ENCODE results near the gene TSPEAR. TPM values are rescaled to one million over a fixed set of nuclear protein-coding genes. Genes with fewer than 3 reads are reported as not detected.

The TSPEAR gene
- total RNA-seq, 3 donors from 2014 or later (not counting 1 experiment from before 2014, with no cell fraction given), result not detected

DNA sequence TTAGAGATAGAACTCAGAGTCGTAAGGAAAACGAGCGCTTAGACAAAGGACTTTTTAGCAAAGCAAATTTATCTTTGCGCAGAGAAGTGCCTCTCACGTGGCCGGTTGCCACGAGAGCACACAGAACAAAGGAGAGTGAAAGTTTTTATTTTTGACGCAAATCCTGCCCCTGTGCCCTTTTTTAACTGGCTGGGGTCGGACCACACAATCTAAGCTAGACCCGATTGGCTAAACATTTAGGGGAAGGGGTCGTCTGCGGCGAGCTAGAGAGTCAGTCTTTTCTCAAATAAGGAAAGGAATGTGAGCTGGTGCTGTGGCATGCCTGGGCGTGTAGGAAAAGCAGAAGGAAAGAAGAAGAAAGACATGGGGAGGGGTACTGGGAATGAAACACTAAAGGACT lies 162.4 kb downstream of the TSPEAR start:
- no peak for ATAC-seq
- Histone ChIP-seq H3K36me3 (ENCODE audit: control insufficient read depth, insufficient read depth, low read length) (no peaks in the 10 kb centered on the region), H3K4me3 (ENCODE audit: low read length) (no peak overlapping the region), H3K27me3 (ENCODE audit: control insufficient read depth, insufficient read depth, low read length) (no peaks in the 10 kb centered on the region), H3K27ac (ENCODE audit: low read length) (no peak overlapping the region), H3K9me3 (ENCODE audit: control insufficient read depth, insufficient read depth, low read length) (peaks cover 6% of the 10 kb centered on the region), H3K4me1 (ENCODE audit: control insufficient read depth, insufficient read depth, low read length) (peaks cover 7% of the 10 kb centered on the region)
- peaks cover 0 to 6% of the 10 kb centered on the region in 2 donors for H3K27me3 Mint-ChIP-seq (ENCODE audit: low read depth in 2 of 2)
- intact Hi-C loops (cut with micrococcal nuclease), result no loop called here
- DNase-seq, result no peak
- H3K36me3 Mint-ChIP-seq, result peaks cover 17% of the 10 kb centered on the region
- no peak overlapping the region for H3K27ac Mint-ChIP-seq
- peaks cover 22 to 32% of the 10 kb centered on the region in 2 donors for H3K4me1 Mint-ChIP-seq
- no peak for TF ChIP-seq CTCF (IDR thresholded peaks at IDR 0.05)
- H3K4me3 Mint-ChIP-seq, result no peak overlapping the region
- WGBS (ENCODE audit: insufficient coverage), result 71% methylated on average over 14 of the region's 14 CpGs
- peaks cover 6 to 16% of the 10 kb centered on the region in 2 donors for H3K9me3 Mint-ChIP-seq

DNA sequence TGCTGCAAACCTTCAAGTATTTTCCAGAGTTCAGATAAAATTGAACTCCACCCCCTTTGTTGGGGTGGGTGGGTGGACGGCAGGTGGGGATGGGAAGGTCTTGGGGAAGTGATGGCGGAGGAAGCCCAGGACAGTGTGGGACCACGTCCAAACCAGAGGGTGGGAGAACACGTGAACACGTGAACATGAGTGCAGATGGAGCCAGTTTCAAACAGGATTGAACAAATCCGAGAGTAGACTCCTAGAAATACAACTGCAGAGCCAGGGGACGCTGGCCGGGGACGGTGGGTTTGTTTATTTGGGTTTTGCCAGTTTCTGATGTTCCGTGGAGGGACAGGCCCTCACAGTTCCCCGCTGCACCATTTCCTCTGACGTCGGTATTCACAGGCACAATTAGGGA lies 163.0 kb downstream of the TSPEAR start:
- Histone ChIP-seq H3K36me3 (ENCODE audit: control insufficient read depth, insufficient read depth, low read length) (no peaks in the 10 kb centered on the region), H3K4me1 (ENCODE audit: control insufficient read depth, insufficient read depth, low read length) (peaks cover 7% of the 10 kb centered on the region), H3K27me3 (ENCODE audit: control insufficient read depth, insufficient read depth, low read length) (no peaks in the 10 kb centered on the region), H3K4me3 (ENCODE audit: low read length) (no peak overlapping the region), H3K27ac (ENCODE audit: low read length) (no peak overlapping the region), H3K9me3 (ENCODE audit: control insufficient read depth, insufficient read depth, low read length) (peaks cover 6% of the 10 kb centered on the region)
- Mint-ChIP-seq H3K9me3 (peaks cover 6 to 16% of the 10 kb centered on the region in 2 donors), H3K36me3 (peaks cover 17% of the 10 kb centered on the region), H3K27ac (peak overlapping the region in 1 of 2 donors; percentile 87), H3K4me1 (peaks cover 22 to 32% of the 10 kb centered on the region in 2 donors), H3K27me3 (ENCODE audit: low read depth in 2 of 2) (peaks cover 0 to 6% of the 10 kb centered on the region in 2 donors), H3K4me3 (no peak overlapping the region)
- no peak for TF ChIP-seq CTCF (IDR thresholded peaks at IDR 0.05)
- no peak for DNase-seq
- intact Hi-C loops (cut with micrococcal nuclease), result no loop called here
- no peak for ATAC-seq
- WGBS (ENCODE audit: insufficient coverage), result 87% methylated on average over 13 of the region's 13 CpGs

DNA sequence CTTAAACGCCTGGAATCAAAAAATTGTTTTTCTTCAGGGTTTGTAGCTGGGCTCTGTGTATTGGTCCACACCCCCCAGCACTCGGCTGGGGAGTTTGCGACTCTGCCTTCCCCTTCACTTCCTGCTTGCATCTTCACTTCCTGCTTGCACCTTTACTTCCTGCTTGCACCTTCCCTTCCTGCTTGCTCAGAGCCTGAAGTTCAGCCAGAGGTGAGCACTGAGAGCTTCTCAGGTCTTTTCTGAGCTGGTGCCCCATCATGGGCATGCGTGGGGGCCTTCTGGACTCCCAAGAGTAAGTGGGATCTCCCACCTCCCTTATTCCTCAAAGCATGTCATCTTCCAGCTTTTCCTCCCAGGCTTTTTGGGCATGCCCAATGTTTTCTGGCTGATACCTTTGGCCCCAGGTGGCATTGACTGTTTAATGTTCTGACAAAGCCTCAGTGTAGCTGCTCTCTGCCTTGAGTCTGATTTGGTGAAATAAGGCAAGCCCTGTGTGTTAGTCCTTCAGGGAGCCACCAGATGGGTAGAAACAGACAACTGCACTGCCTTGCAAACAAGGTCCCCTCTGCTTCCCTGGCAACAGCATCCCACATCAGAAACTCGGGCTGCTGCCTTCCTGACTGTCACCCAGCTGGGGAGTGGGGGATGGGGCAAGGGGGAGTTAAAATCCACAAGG lies 163.6 kb downstream of the TSPEAR start:
- H3K27me3 ChIP-seq (ENCODE audit: control insufficient read depth, insufficient read depth, low read length), result no peaks in the 10 kb centered on the region
- no peak for TF ChIP-seq CTCF (IDR thresholded peaks at IDR 0.05)
- H3K27ac ChIP-seq (ENCODE audit: low read length), result peak overlapping the region; percentile 11
- Mint-ChIP-seq H3K27ac (peak overlapping the region; percentile 74 to 87), H3K4me3 (peak overlapping the region; percentile 84), H3K36me3 (peaks cover 17% of the 10 kb centered on the region), H3K27me3 (ENCODE audit: low read depth in 2 of 2) (peaks cover 0 to 6% of the 10 kb centered on the region in 2 donors), H3K4me1 (peaks cover 22 to 32% of the 10 kb centered on the region in 2 donors), H3K9me3 (peaks cover 6 to 16% of the 10 kb centered on the region in 2 donors)
- 28% methylated on average over 5 of the region's 5 CpGs for WGBS (ENCODE audit: insufficient coverage)
- intact Hi-C loops (cut with micrococcal nuclease), result no loop called here
- peaks cover 7% of the 10 kb centered on the region for H3K4me1 ChIP-seq (ENCODE audit: control insufficient read depth, insufficient read depth, low read length)
- peak in 2 of 3 donors; percentile 61 to 63 for ATAC-seq
- DNase-seq, result peak; percentile 13 to 69
- no peaks in the 10 kb centered on the region for H3K36me3 ChIP-seq (ENCODE audit: control insufficient read depth, insufficient read depth, low read length)
- no peak overlapping the region for H3K4me3 ChIP-seq (ENCODE audit: low read length)
- peaks cover 6% of the 10 kb centered on the region for H3K9me3 ChIP-seq (ENCODE audit: control insufficient read depth, insufficient read depth, low read length)
